ENCODE data around the gene SMARCC2. TPM values are rescaled to one million over a fixed set of nuclear protein-coding genes. Genes with fewer than 3 reads are reported as not detected.
A peak's percentile ranks its signal among the peaks of the same experiment; 100 is the strongest.

SMARCC2 gene
- total RNA-seq, 1 experiment from 2014 or later: 57.3 TPM

GRCh38 chr12:56137853-56138571, 51.3 kb downstream of the SMARCC2 start:
- Histone ChIP-seq H3K27me3 (no peaks in the 10 kb centered on the region), H3K27ac (no peak overlapping the region), H3K4me1 (no peaks in the 10 kb centered on the region), H3K36me3 (peaks cover 52% of the 10 kb centered on the region), H3K4me3 (no peak overlapping the region), H3K9me3 (replicated peaks) (no peaks in the 10 kb centered on the region)
- DNase-seq: no peak

- Histone ChIP-seq H3K9me3 (replicated peaks) (no peaks in the 10 kb centered on the region), H3K4me3 (no peak overlapping the region), H3K36me3 (peaks cover 56% of the 10 kb centered on the region), H3K27ac (no peak overlapping the region), H3K27me3 (no peaks in the 10 kb centered on the region), H3K4me1 (peaks cover 2% of the 10 kb centered on the region; the same call in 1 of the 2 replicates)
- no peak for DNase-seq
Observed at GRCh38 chr12:56134897-56135296, 54.4 kb downstream of the SMARCC2 start.

- no peak overlapping the region for H3K27ac ChIP-seq
- H3K4me3 ChIP-seq: no peak overlapping the region
- H3K4me1 ChIP-seq: peaks cover 14% of the 10 kb centered on the region
- H3K36me3 ChIP-seq: peaks cover 34% of the 10 kb centered on the region
- no peak for DNase-seq
- no peaks in the 10 kb centered on the region for H3K9me3 ChIP-seq (replicated peaks)
- no peaks in the 10 kb centered on the region for H3K27me3 ChIP-seq
Observed at GRCh38 chr12:56130876-56131275, 58.4 kb downstream of the SMARCC2 start.

GRCh38 chr12:56129942-56130495, 59.3 kb downstream of the SMARCC2 start:
- H3K27ac ChIP-seq: no peak overlapping the region
- no peaks in the 10 kb centered on the region for H3K9me3 ChIP-seq (replicated peaks)
- peaks cover 32% of the 10 kb centered on the region for H3K36me3 ChIP-seq
- DNase-seq: no peak
- peaks cover 14% of the 10 kb centered on the region for H3K4me1 ChIP-seq
- H3K4me3 ChIP-seq: no peak overlapping the region
- H3K27me3 ChIP-seq: no peaks in the 10 kb centered on the region

GRCh38 chr12:56129206-56129941, 59.9 kb downstream of the SMARCC2 start:
- peak overlapping the region; percentile 74 for H3K4me3 ChIP-seq
- H3K27ac ChIP-seq: no peak overlapping the region; the same call in 1 of the 2 replicates
- peaks cover 14% of the 10 kb centered on the region for H3K4me1 ChIP-seq
- peak; percentile 69 to 74 for DNase-seq
- H3K36me3 ChIP-seq: peaks cover 28% of the 10 kb centered on the region
- no peaks in the 10 kb centered on the region for H3K9me3 ChIP-seq (replicated peaks)
- no peaks in the 10 kb centered on the region for H3K27me3 ChIP-seq

- peak overlapping the region; percentile 74 for H3K4me3 ChIP-seq
- H3K27ac ChIP-seq: peak overlapping the region; percentile 47; the same call in 1 of the 2 replicates
- no peaks in the 10 kb centered on the region for H3K9me3 ChIP-seq (replicated peaks)
- DNase-seq: peak; percentile 22 to 46
- no peaks in the 10 kb centered on the region for H3K27me3 ChIP-seq
- H3K36me3 ChIP-seq: peaks cover 25% of the 10 kb centered on the region
- peaks cover 14% of the 10 kb centered on the region for H3K4me1 ChIP-seq
Observed at GRCh38 chr12:56128670-56129205, 60.5 kb downstream of the SMARCC2 start.

- H3K9me3 ChIP-seq (replicated peaks): no peaks in the 10 kb centered on the region
- peak within 1 kb of the TSS; percentile 74 for H3K4me3 ChIP-seq
- peak; percentile 99 to 100 for DNase-seq
- H3K27ac ChIP-seq: peak within 1 kb of the TSS; percentile 51
- no peaks in the 10 kb centered on the region for H3K27me3 ChIP-seq
- peaks cover 14% of the 10 kb centered on the region for H3K4me1 ChIP-seq
- peaks cover 19% of the 10 kb centered on the region for H3K36me3 ChIP-seq
Observed at GRCh38 chr12:56127888-56128669, 61.2 kb downstream of the SMARCC2 start, which contains the start of gene ESYT1. ESYT1 (plus strand) TSS chr12:56128267; CDS start chr12:56128320, 53 bp downstream.

GRCh38 chr12:56127485-56127887, 61.8 kb downstream of the SMARCC2 start:
- peak overlapping the region; percentile 51 for H3K27ac ChIP-seq
- no peak for DNase-seq
- peak overlapping the region; percentile 51 for H3K4me3 ChIP-seq
- H3K4me1 ChIP-seq: peaks cover 14% of the 10 kb centered on the region
- no peaks in the 10 kb centered on the region for H3K9me3 ChIP-seq (replicated peaks)
- peaks cover 16% of the 10 kb centered on the region for H3K36me3 ChIP-seq
- no peaks in the 10 kb centered on the region for H3K27me3 ChIP-seq

GRCh38 chr12:56126732-56127239, 62.5 kb downstream of the SMARCC2 start:
- no peak overlapping the region; the same call in 1 of the 2 replicates for H3K4me3 ChIP-seq

GRCh38 chr12:56124133-56124532, 65.2 kb downstream of the SMARCC2 start:
- Histone ChIP-seq H3K27me3 (no peaks in the 10 kb centered on the region), H3K36me3 (no peaks in the 10 kb centered on the region), H3K4me1 (peaks cover 24% of the 10 kb centered on the region), H3K9me3 (replicated peaks) (no peaks in the 10 kb centered on the region), H3K27ac (no peak overlapping the region), H3K4me3 (no peak overlapping the region)
- no peak for DNase-seq

More at GRCh38 chr12:56126732-56127239, 62.5 kb downstream of the SMARCC2 start:
- DNase-seq: no peak
- Histone ChIP-seq H3K4me1 (peaks cover 14% of the 10 kb centered on the region), H3K27me3 (no peaks in the 10 kb centered on the region), H3K9me3 (replicated peaks) (no peaks in the 10 kb centered on the region), H3K27ac (no peak overlapping the region), H3K36me3 (peaks cover 11% of the 10 kb centered on the region; the same call in 1 of the 2 replicates)

- Histone ChIP-seq H3K4me3 (no peak overlapping the region), H3K4me1 (peaks cover 28% of the 10 kb centered on the region), H3K36me3 (peaks cover 2% of the 10 kb centered on the region), H3K9me3 (replicated peaks) (no peaks in the 10 kb centered on the region), H3K27ac (no peak overlapping the region), H3K27me3 (no peaks in the 10 kb centered on the region)
- no peak for DNase-seq
Observed at GRCh38 chr12:56122637-56123036, 66.6 kb downstream of the SMARCC2 start.

GRCh38 chr12:56121204-56121870, 67.9 kb downstream of the SMARCC2 start:
- Histone ChIP-seq H3K4me1 (peaks cover 18% of the 10 kb centered on the region), H3K27ac (no peak overlapping the region), H3K4me3 (no peak overlapping the region), H3K27me3 (no peaks in the 10 kb centered on the region; the same call in 1 of the 2 replicates), H3K36me3 (peaks cover 13% of the 10 kb centered on the region), H3K9me3 (replicated peaks) (no peaks in the 10 kb centered on the region)
- DNase-seq: no peak

GRCh38 chr12:56120158-56120846, 69.0 kb downstream of the SMARCC2 start:
- Histone ChIP-seq H3K27me3 (no peaks in the 10 kb centered on the region; the same call in 1 of the 2 replicates), H3K9me3 (replicated peaks) (no peaks in the 10 kb centered on the region), H3K36me3 (peaks cover 13% of the 10 kb centered on the region), H3K4me3 (no peak overlapping the region), H3K4me1 (peaks cover 19% of the 10 kb centered on the region), H3K27ac (peak overlapping the region; percentile 4; the same call in 1 of the 2 replicates)
- DNase-seq: peak in 1 of 2 experiments; percentile 35
